Neural crest cell (in vitro differentiated cells): ENCODE data around the gene SESN3. TPM values are rescaled to one million over a fixed set of nuclear protein-coding genes. Genes with fewer than 3 reads are reported as not detected.

Experiments used
- DNase-seq: peaks from one replicate; pipeline ENCODE4 v3.0.0; 2021; ENCODE audit warnings: low read depth, mixed read lengths, low spot score
- H3K27ac Mint-ChIP-seq: one replicate; pipeline ENCODE4 v1.8.0; 2021; ENCODE audit warnings: mild to moderate bottlenecking, mixed read lengths; ENCODE audit not compliant: unreplicated experiment
- H3K27me3 Mint-ChIP-seq: 2 replicates; pipeline ENCODE4 v1.8.0; 2021; ENCODE audit warnings: low read depth, mild to moderate bottlenecking, mixed read lengths
- H3K36me3 Mint-ChIP-seq: 2 replicates; pipeline ENCODE4 v1.8.0; 2021; ENCODE audit warnings: low read depth, mild to moderate bottlenecking, mixed read lengths
- H3K4me1 Mint-ChIP-seq: 2 replicates; pipeline ENCODE4 v1.8.0; 2021; ENCODE audit warnings: mixed read lengths
- H3K4me3 Mint-ChIP-seq: one replicate; pipeline ENCODE4 v1.8.0; 2021; ENCODE audit warnings: mild to moderate bottlenecking, mixed read lengths
- H3K9me3 Mint-ChIP-seq: 2 replicates; pipeline ENCODE4 v1.8.0; 2021; ENCODE audit warnings: mixed read lengths
- total RNA-seq: library from RNA; stranded (reverse); gene quantifications from 2 replicates; pipeline ENCODE4 v1.2.1, GENCODE V29; 2021
- TF ChIP-seq, protein P1 (sequence below): fragments of 200-600 bp; sonication (generic); conservative IDR thresholded peaks from 2 replicates; pipeline ENCODE4 v1.5.0; 2021; ENCODE audit warnings: antibody characterized with exemption, mild to moderate bottlenecking

SESN3 gene
- total RNA-seq, 1 donor from 2014 or later: 77.8 TPM

DNA sequence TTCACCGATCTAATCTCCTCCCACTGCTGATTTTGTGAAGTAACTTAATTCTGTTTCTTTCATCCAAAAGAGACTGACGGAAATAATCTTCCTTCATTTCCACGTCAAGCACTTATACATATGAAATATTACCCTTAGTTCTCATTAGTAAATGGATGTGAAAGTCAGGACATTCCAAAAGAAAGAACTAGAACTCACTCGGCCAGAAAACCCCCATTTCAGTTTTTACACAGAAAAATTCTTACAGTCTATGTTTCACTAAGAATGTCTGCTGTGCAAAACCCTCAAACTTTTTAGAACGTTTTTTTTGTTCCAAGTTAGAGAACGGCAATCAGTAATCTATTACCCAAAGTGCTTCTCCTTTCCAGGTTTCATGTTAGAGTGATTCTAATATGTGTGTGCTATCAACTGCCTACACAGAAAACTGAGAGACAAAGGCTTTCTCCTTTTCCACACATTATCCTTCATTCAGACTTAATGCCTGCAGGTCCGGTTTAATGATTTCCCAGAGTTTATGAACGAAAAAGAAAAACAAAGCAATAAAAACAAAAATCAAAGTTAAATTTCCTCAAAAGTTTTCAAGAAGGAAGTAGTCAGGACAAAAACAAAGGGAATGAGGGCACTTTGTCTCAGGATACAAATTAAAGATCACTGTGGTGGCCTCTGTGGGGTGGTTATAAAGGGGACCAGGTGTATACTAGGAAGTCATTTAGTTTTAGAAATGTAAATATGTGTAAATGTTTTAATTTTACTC, 11.3 kb upstream of the SESN3 start:
- Mint-ChIP-seq H3K9me3 (no peaks in the 10 kb centered on the region), H3K4me1 (no peaks in the 10 kb centered on the region), H3K27me3 (no peaks in the 10 kb centered on the region), H3K4me3 (no peak overlapping the region), H3K27ac (no peak overlapping the region), H3K36me3 (no peaks in the 10 kb centered on the region)
- no peak for DNase-seq
- TF ChIP-seq, protein P1, sequence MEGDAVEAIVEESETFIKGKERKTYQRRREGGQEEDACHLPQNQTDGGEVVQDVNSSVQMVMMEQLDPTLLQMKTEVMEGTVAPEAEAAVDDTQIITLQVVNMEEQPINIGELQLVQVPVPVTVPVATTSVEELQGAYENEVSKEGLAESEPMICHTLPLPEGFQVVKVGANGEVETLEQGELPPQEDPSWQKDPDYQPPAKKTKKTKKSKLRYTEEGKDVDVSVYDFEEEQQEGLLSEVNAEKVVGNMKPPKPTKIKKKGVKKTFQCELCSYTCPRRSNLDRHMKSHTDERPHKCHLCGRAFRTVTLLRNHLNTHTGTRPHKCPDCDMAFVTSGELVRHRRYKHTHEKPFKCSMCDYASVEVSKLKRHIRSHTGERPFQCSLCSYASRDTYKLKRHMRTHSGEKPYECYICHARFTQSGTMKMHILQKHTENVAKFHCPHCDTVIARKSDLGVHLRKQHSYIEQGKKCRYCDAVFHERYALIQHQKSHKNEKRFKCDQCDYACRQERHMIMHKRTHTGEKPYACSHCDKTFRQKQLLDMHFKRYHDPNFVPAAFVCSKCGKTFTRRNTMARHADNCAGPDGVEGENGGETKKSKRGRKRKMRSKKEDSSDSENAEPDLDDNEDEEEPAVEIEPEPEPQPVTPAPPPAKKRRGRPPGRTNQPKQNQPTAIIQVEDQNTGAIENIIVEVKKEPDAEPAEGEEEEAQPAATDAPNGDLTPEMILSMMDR: no peak

DNA sequence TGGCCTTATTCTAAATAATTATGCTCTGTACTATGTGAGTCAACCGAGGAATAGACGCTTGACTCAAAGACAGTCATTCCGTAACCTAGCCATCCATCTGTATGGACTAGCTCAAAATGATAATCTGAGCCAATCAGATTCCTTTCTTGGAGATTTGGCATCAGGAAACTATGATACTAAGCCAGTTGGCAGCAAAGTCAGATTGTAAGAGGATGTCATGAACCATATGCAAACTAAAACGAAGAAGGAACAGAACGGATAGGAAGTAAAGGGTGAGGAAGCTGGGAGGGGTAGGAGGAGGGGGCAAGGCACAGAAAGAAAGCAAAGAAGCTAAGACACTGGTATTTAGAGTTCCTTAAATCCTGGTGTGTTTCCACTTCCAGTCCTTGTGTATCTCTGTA, 10.7 kb upstream of the SESN3 start:
- Mint-ChIP-seq H3K27me3 (no peaks in the 10 kb centered on the region), H3K27ac (no peak overlapping the region), H3K4me1 (no peaks in the 10 kb centered on the region), H3K4me3 (no peak overlapping the region), H3K36me3 (no peaks in the 10 kb centered on the region), H3K9me3 (no peaks in the 10 kb centered on the region)
- TF ChIP-seq, protein P1: no peak
- DNase-seq: no peak

GRCh38 chr11:95239871-95240649, 9.1 kb upstream of the SESN3 start:
- TF ChIP-seq, protein P1: no peak
- Mint-ChIP-seq H3K9me3 (no peaks in the 10 kb centered on the region), H3K4me3 (no peak overlapping the region), H3K27me3 (no peaks in the 10 kb centered on the region), H3K4me1 (no peaks in the 10 kb centered on the region), H3K27ac (no peak overlapping the region), H3K36me3 (no peaks in the 10 kb centered on the region)
- DNase-seq: no peak

DNA sequence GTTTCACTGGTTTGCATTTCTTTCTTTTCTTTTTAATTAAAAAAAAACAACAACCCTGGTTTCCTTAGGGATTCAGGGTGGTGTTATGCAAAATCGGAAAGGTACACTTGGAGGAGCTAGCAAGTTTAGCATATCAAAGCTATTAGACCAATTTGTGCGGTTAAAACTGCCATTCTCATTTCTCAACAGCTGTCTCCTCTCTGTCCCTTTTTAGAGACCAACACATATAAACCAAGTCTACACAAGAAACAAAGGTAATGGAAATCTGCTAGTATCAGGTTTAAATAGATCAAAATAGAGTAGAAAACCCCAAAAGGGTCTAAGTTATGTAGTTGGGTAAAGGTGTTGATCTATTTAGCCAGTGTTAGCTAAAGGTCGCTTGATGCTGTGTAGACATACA, 1.7 kb upstream of the SESN3 start:
- TF ChIP-seq, protein P1: no peak
- Mint-ChIP-seq H3K9me3 (no peaks in the 10 kb centered on the region), H3K4me3 (no peak overlapping the region), H3K4me1 (peaks cover 17% of the 10 kb centered on the region), H3K27me3 (no peaks in the 10 kb centered on the region), H3K36me3 (no peaks in the 10 kb centered on the region), H3K27ac (no peak overlapping the region)
- DNase-seq: no peak

DNA sequence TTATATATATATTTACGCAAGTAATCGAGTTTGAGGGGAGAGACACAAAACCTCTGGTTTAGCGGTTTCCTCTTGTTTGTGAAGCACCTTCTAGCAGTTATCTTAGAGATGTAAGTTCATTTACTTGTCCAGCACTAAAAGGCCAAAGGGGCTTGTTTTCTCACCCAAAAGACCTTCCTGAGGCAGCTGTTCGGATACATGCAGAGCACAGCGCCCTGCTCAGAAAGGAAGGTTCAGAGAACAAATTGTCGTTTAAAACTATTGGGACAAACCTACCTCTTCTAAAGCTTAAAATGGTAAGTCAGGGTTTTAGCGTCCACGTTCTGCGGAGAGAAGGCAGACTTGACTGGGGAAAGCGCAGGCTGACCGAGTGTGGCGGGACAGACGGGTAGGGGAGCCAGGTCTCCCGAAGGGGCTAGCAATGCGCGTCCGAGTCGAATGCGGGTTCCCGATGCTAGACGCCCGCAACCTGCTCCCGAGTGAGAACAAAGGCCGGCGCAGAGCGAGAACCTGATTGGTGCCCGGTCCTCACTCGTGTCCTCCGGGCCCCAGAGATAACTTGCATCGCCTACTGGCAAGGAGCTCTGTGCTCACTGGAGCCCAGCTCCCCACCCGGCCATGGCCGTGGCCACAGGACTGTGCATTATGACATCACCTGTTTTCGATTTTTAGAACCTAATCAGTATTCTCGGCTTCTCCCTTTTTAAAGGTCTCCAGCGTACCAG, 1.0 kb upstream of the SESN3 start:
- H3K4me3 Mint-ChIP-seq: no peak overlapping the region
- H3K36me3 Mint-ChIP-seq: no peaks in the 10 kb centered on the region
- H3K4me1 Mint-ChIP-seq: peaks cover 17% of the 10 kb centered on the region
- no peaks in the 10 kb centered on the region for H3K9me3 Mint-ChIP-seq
- no peaks in the 10 kb centered on the region for H3K27me3 Mint-ChIP-seq
- DNase-seq: peak; percentile 61
- no peak overlapping the region for H3K27ac Mint-ChIP-seq
- TF ChIP-seq, protein P1: no peak
